Hematopoietic multipotent progenitor cell treated with erythropoietin and hydrocortisone succinate and interleukin-3 and kit ligand, for 4 days (in vitro differentiated cells): ENCODE results near the gene CFAP299.
"Not testable (repeated sequence)": the region's sequence is repeated elsewhere in the genome, so short reads cannot be mapped to it uniquely, and the experiment has no call there.

Experiments used
- DNase-seq: peaks from one replicate; pipeline ENCODE4 v3.0.0-alpha.2; 2015

The CFAP299 gene

DNA sequence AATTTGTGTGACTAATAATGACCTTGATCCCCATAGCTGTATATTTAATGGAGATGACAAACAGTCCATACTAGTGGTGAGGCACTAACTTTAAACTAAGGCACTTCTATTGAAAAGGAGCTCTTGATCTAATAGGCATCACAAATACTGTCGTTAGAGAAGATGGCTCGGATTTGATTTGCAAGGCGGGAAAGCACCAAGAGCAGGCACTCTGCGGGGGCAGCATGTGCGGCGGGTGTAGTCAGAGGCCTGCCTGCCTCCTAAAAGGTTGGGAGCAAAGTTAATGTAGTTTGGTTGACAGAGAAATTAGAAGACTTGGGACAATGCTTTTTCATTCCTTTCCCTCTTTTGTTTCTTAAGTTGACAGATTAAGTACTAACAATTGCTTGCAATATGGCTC lies 278.8 kb downstream of the CFAP299 start:
- DNase-seq, result no peak

DNA sequence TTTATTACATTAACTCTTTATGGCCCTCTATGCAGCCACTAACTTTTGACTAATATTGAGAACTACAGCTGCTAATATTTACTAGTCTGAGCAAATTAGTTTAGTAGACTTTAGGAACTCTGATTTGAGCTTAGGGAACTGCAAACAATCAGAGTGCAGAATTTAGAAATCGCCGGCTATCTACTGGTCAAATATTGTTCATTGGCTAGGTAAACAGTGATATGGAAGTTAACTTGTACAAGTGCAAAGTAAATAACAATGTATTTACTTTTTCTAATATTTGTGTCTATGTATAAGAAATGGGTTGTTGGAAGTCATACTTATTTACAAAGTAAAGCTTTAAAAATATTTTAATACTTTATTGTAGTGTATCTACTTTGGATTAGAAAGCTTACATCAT lies 279.6 kb downstream of the CFAP299 start:
- no peak for DNase-seq

DNA sequence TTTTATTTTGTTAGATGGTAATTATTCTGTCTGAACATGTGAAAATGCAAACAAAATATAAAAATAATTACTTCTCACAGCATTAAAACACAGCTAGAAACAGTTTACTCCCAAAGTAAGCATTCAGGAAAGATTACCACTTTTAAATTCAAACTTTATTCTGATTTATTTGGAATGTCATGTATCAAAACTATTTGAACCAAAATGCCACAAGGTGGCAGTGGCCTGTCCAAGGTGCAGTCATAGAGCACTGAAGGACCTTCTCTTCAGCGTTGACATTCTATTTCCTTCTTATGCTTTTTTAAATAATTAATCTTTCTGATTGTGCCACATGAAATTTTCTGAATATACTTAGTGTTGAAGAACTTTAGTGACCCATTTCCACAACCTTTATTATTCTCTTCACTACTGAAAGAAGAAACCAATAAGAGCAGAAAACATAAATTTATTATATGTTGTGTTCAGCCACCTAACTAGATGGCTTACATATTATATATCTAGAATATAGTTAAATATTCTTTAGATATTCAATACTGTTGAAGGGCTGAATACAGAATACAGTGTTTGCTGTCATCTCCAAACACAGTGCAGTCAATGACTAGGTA lies 283.6 kb downstream of the CFAP299 start:
- DNase-seq, result peak; percentile 44

DNA sequence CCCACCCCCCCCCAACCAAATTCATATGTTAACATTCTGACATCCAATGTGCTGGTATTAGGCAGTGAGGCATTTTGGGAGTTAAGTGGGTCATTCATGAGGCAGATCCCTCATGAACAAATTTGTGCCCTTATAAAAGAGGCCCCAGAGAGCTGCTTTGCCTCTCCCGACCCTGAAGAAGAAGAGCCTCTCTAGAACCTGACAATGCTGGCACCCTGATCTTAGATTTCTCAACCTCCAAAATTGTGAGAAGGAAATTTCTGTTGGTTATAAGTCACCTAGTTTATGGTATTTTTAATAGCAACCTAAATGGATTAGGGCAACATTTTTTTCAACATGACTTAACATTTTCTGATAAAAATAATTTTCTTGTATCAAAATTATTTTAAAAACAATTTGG lies 296.3 kb downstream of the CFAP299 start:
- DNase-seq, result no peak

DNA sequence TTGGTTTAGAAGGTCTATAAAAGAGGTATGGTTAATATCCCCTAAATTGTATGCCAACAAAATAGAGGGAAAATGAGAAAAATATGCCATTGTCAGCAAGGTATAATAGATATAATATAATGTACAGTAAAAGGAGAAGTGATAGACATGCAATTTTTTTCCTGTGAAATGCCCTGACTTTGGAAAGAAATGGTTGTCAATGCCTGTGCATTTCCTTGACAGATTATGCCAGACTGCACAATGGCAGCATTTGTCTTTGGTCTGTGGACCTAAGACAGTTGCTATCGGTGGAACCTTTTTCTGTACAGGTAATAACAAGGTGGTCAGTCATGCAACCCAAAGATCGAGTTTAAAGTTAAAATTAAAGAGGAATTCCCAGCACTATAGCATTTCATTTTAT lies 301.7 kb downstream of the CFAP299 start:
- no peak for DNase-seq

DNA sequence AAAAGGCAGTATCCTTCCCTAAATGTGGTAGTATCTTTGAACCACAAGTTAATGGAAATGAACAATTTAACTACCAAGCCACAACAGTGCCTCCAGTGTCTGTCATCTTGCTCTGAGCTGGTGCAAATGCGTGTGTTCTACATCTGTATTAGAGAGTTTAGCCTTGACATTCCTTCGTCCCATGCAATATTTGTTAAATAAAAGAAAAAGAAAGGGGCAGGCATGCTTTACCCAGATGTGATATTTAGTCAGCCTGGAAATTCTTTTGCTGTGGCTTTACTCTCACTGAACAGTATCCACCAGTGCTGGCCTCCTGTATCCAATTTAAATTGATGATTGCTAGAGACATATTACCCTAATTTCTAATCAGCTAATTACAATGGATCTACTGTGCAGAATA lies 310.5 kb downstream of the CFAP299 start:
- peak; percentile 1 for DNase-seq

DNA sequence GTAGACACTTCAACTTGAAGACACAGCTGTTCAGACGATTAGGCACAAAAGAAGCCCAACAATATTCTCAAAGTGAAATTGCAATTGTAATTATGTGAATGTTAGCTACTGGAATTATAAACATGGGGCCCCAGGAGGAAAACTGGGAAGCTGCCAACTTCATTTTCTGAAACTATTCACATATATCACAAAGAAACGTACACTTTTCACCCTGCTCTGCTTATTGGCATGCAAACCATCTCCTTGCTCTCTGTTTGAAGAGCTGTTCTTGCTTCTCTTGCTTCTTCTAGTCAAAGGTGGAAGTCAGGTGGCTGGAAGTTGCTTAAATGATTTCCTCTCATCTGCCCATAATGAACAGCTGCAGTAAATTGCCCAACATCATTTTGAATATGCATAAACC lies 320.1 kb downstream of the CFAP299 start:
- DNase-seq, result peak; percentile 0

DNA sequence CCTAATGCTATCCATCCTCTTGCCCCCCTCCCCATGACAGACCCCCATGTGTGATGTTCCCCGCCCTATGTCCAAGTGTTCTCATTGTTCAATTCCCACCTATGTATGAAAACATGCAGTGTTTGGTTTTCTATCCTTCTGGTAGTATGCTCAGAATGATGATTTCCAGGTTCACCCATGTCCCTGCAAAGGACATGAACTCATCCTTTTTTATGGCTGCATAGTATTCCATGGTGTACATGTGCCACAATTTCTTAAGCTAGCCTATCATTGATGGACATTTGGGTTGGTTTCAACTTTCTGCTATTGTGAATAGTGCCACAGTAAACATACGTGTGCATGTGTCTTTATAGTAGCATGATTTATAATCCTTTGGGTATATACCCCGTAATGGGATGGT lies 334.6 kb downstream of the CFAP299 start:
- DNase-seq, result not testable (repeated sequence)

DNA sequence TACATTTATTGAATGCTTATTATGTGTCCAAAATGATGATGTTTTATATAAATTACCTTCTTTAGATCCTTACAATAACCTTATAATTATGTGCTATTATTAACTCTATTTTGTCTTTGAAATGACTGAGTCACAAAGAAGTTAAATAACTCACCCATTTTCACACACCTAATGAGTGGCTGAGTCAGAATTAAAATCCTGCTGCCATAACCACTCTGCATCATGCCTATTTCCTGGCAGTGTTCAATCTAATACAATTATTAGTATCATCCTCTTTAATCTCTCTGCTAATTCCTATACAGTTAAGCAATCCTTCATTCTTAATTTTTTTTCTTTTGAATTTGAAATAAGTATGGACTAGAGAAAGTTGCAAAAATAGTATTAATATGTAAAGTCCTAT lies 342.9 kb downstream of the CFAP299 start:
- DNase-seq, result no peak

DNA sequence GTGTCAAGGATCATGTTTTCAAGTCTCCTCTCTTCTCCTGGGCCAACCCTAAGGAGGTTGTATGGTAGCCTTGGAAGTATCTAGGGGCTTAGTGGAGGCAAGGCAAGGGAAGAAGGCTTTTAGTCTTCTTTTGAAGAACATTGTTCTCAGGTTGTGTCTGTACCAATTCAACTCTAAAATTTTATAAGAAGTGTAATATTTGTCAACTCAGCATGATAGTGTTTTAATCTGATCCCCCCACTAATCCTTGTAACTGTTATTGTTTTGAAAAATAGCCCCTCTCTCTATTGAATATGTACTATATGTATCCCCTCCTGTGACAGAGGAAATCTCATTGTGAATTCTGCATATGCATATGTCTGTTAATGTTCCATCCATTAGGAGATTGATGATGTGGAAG lies 345.4 kb downstream of the CFAP299 start:
- no peak for DNase-seq

DNA sequence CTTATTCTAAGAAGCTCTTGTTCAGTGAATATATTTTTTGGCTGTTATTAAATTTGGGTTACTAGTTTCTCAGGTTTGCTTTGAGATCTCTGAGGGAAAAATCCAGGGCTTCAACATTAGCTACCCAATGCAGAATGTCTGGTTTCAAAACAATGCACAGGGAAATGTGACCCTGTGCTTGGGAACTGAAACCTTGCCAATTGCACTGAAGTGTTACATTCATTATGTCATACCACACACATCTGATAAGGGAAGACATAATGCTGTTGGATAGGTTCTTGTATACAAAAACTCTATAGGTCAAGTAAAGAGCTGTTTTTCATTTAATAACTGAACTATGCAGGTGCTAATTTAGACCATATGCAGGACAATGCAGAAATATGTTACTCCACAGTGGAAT lies 349.7 kb downstream of the CFAP299 start:
- no peak for DNase-seq

DNA sequence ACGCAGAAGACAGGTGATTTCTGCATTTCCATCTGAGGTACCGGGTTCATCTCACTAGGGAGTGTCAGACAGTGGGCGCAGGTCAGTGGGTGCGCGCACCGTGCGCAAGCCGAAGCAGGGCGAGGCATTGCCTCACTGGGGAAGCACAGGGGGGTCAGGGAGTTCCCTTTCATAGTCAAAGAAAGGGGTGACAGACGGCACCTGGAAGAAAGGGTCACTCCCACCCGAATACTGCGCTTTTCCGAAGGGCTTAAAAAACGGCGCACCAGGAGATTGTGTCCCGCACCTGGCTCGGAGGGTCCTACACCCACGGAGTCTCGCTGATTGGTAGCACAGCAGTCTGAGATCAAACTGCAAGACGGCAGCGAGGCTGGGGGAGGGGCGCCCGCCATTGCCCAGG lies 352.2 kb downstream of the CFAP299 start:
- not testable (repeated sequence) for DNase-seq

DNA sequence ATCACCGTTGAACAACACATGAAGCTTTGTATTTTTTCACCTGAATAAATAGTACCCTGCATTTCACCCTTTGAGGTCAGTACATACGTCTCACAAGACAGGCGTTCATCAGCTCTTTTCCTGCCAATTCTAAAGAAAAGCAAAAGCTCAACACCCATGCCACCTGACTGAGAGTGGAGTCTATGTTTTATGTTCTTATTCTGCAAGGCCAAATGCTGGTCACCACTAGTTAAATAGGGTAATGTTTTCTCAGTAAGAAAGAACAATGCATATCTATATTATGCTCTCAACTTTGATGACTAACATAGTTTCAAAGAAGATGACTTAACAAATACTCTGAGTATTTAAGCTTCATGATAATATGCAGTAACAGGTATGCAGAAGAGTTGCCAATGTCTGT lies 358.6 kb downstream of the CFAP299 start:
- no peak for DNase-seq

DNA sequence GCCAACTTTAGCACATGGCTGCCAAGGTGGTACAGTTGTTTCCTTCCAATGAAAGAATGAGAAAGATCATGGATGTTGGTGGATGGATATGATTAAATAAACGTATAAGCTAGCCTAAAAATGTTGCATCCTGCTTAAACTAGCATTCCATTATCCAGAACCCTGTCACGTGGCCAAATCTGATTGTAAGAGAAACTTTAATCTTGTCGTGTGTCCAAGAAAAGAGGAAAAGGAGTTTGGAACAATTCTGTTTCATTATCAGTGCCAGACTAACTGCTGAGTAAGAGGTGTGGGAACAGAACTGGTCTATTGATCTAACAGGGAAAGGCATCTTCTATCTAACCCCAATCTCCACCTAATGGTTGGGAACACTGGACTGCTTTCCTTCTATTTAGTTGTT lies 369.8 kb downstream of the CFAP299 start:
- DNase-seq, result no peak

DNA sequence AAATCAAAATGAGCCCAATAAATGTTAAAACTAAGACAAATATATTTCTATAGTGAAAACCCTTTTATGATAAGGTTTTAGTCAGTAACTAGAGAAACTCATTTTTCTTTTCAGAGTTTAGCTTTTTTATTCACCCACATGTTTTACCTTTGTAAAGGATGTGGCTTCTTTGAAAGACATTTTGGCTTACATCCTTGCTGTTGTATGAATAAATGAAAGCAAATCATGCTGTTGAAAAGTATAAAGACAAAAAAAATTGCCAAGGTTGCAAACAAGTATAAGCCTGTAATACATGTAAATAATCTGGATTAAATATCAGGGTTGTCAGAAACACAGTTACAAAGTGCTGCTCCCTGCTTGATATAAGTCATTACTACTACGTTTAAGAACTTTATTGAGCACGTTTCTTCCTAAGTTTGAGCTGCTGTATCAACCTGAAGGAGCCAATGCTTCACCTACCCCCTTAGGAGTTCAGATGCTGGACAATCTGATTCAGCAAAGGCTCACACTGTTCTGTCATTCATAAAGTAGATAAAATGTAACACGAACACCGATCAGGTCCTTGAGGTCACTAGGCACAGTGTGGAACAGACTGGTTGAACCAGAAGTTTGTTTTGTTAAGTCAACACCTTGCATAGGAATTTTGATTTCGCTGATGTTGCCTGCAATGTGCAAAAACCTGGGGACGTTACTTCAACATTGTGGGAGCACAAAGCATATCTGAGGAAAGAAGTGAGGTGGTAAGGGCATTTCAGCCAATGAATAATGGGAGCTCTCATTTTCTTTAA lies 373.7 kb downstream of the CFAP299 start:
- DNase-seq, result no peak

DNA sequence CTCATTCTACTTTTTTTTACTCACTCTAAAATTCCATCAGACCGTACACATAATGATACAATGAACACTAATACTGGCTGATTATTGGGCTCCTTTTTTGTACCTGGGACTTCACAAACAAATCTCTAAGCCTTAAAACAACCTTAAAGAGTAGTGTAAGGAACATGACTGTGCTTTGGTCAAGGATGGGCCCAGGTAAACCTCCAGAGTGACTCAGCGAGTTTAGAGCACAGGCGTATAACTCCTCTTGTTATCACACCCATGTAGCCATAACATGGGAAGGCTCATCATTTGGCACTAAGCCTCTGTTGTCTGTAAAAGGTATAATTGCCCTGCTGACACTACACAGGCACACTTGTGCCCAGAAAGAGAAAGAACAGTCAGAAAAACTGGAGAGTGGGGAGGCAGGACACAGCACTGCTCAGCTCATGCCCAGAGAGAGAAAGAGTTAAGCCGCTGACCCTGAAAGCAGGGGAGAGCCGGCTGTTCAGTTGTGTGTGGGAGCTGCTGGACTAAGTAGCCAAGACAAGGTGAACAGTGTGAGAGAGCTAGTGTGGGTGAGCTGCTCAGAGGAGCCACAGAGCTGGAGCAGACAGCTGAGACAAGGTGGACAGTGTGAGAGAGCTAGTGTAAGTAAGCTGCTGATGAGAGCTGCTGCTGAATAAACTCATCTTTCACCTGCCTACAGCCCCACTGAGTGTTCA lies 375.4 kb downstream of the CFAP299 start:
- no peak for DNase-seq

DNA sequence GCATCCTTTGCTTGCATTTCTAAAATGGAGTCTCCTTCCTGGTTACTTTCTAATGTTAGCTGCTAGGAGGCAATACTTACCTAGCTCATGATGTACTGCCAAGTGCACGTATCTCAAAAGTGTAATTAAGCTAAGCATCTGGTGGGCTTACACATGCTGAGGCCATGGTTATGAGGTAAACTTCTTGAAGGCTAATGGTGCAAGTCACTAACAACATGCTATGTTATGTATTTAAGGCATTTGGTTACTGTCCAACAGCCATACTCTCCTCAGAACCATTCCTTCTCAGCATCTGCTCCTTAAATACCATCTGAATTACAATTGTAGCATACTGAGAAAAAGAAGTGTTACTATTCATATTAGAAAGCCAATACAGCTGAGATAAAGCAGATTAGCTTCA lies 376.4 kb downstream of the CFAP299 start:
- DNase-seq, result no peak

DNA sequence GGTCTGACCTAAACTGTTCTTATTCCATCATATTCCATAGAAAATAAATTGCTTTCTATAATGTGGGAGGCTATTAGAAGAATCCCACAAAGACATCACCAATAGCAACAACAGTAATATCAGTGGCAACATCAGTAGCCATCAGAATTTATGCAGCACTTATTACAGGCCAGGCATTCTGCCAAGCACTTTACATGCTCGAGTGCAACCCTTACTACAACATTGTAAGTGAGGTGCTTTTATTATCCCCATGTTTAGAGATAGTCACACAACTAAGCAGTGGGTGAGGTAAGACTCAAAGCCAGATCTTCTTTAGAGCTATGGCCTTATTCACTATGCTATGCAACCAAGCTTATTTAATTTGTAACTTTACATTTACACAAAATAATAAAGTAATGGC lies 377.9 kb downstream of the CFAP299 start:
- DNase-seq, result no peak

DNA sequence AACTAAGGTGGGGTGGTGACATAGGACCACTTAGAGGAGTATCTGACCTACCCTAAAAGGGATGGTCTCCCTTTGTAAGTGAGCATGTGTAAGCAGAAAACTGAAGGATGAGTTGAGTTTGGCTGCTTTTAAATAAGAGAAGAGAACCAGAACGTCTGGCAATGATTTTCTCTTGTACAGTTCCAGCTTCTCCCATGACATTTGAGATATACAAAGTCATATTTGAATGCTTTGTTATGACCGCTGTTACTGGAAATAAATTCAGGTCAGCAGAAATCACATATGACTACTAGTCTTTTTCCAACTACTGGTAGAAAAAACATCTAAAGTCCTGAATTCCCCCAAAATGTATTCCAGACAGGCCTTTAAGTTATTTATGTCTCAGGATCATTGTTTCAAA lies 381.7 kb downstream of the CFAP299 start:
- no peak for DNase-seq

DNA sequence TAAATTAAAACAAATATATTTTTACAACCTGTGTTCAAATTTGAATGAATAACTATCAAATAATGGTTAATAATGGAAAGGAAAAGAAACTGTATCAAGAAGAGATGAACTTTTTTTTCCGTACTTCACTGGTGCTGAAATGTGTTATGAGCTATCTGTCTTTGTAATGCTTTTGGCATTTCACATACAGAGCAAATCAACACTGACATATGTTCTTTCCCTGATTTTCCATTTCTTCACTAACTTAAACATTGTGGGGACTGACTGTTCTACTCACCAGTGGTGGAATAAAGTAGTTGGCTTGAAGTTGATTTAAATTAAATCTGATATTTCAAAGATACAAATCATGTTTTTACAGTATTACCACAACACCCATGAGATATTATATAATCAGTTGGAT lies 390.9 kb downstream of the CFAP299 start:
- DNase-seq, result no peak

DNA sequence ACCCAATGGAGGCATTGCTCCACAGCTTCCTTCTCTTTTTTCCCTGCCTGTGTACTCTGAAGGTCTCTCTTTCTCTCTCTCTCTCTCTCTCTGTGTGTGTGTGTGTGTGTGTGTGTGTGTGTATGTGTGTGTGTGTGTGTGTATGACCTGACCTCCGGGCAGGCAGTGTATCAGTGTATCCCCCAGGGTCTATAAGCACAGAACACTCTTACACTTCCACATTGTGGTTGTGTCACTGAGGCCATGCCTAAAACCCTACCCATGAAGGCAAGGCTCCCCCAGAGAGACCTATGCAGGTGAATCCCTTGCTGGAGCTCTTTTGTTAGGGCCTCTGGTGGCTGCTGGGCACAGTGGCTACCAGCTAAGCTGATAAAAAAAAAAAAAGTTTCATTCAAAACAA lies 394.6 kb downstream of the CFAP299 start:
- DNase-seq, result no peak

DNA sequence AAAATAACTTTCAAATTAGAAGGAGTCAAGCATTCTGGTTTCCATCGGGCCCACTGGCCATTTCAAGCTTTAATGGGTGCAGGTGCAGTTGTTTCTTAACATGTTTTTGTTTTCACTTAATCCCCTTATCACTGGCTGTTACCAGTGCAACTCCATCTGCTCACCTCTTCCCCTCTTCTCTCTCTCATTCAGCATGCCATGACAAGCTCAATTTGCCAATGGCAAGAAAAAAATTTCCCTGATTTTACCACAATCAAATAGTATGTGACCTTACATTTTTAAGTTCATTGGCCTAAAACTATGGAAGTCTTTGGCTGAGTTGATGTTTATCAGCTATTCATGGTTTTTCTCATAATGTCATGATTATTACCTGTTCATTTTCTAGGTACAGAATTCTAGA lies 395.9 kb downstream of the CFAP299 start:
- DNase-seq, result no peak

DNA sequence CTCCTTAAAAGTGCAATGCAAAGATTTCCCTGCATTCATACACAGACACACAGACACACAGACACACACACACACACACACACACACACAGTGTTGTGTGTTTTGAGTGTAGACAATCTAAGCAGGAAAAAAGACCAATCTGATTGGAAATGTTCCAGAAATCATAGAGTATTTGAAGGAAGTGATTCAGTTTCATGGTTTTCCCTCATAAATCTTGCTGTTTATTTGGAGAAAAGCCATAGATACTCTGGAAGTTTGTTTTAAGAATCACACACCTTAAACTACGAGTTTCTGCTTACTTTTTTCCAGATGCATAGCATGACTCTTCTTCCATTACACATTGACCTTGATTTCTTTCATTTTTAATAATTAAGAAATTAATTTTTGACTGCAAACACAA lies 396.5 kb downstream of the CFAP299 start:
- DNase-seq, result no peak

DNA sequence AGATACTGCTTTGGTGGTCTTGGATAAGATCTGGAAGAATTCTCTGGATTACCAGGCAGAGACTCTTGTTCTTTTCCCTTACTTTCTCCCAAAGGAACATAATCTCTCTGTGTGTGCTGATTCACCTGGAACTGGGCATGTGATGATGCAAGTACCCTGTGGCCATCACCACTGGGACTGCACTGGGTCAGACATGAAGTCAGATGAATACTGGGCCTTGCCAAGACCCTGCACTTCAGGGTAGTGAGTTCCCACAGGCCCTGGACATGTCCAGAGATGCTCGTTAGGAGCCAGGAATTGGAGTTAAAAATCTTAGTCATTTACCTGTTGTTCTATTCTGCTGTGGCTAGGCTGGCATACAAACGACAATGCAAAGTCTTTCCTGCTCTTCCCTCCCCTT lies 404.8 kb downstream of the CFAP299 start:
- no peak for DNase-seq
